Prostate gland (tissue), 2 donors: ENCODE results near the gene UBIAD1. TPM values are rescaled to one million over a fixed set of nuclear protein-coding genes. Genes with fewer than 3 reads are reported as not detected.
A peak's percentile ranks its signal among the peaks of the same experiment; 100 is the strongest.

Source experiments
- DNase-seq: peaks from one replicate; pipeline ENCODE4 v3.0.0-alpha.2; 2019; ENCODE audit warnings: low spot score
- H3K27ac ChIP-seq, 2 donors: fragments of 200-600 bp; sonication (generic); 2 replicates each; pipeline ENCODE4 v1.5.1; 2017 to 2019
- H3K27me3 ChIP-seq: fragments of 200-600 bp; sonication (generic); replicated peaks from 2 replicates; pipeline ENCODE4 v1.5.1; 2019; ENCODE audit not compliant: insufficient read depth
- H3K36me3 ChIP-seq, 2 donors: fragments of 200-600 bp; sonication (generic); 1 replicate in 1 of 2; 2 replicates in 1 of 2; pipeline versions ENCODE4 v1.5.1 to v1.8.1; 2017 to 2019
- H3K4me1 ChIP-seq: fragments of 200-600 bp; sonication (generic); replicated peaks from 2 replicates; pipeline ENCODE4 v1.5.1; 2019
- H3K4me3 ChIP-seq, 2 donors: fragments of 200-600 bp; sonication (generic); 2 replicates each; pipeline ENCODE4 v1.5.1; 2017 to 2019
- H3K9me3 ChIP-seq: fragments of 200-600 bp; sonication (generic); 2 replicates; pipeline ENCODE4 v1.5.1; 2017
- CTCF ChIP-seq, 4 experiments: fragments of 200-600 bp in 2 of 4; fragments of 450-650 bp in 2 of 4; sonication (generic) in 2 of 4; IDR thresholded peaks; 1 replicate in 3 of 4; 2 replicates in 1 of 4; pipeline ENCODE4 v1.5.1; 2016 to 2019; ENCODE audit warnings: antibody characterized with exemption in 4 of 4, mild to moderate bottlenecking in 2 of 4, moderate library complexity in 2 of 4
- POLR2A ChIP-seq: fragments of 450-650 bp; IDR thresholded peaks from one replicate; pipeline ENCODE4 v1.6.1; 2016; ENCODE audit warnings: antibody characterized with exemption, mild to moderate bottlenecking
- POLR2AphosphoS5 ChIP-seq: sonication (generic); formaldehyde crosslinking; IDR thresholded peaks from one replicate; pipeline ENCODE4 v1.6.1; 2017; ENCODE audit warnings: antibody characterized with exemption
- WGBS: methylation state at CpG from one replicate; pipeline ENCODE4 v1.1.5; 2018; 5-methylcytosine and 5-hydroxymethylcytosine counted together
- intact Hi-C: fragments of 100-400 bp; cut with DNase I; formaldehyde crosslinking; loops from one replicate; pipeline ENCODE4 v1.14.2; 2022
- total RNA-seq, 2 donors: library from RNA; depleted of rRNA; stranded (reverse); fragments of >200 nt; gene quantifications; one replicate each; pipeline ENCODE4 v1.1.0, GENCODE V29; 2016

Gene UBIAD1
- total RNA-seq, 2 donors from 2014 or later, result 22.7 to 23.2 TPM

GRCh38 chr1:11279630-11280029 lies 6.6 kb downstream of the UBIAD1 start:
- 100% methylated on average over 1 of the region's 1 CpG for WGBS
- H3K36me3 ChIP-seq, result no peaks in the 10 kb centered on the region
- H3K9me3 ChIP-seq, result no peaks in the 10 kb centered on the region
- TF ChIP-seq POLR2AphosphoS5 (no peak), POLR2A (no peak), CTCF (IDR thresholded peaks at IDR 0.05) (no peak)
- H3K4me3 ChIP-seq, result no peak overlapping the region
- intact Hi-C loops, result no loop called here
- no peak overlapping the region for H3K27ac ChIP-seq
- H3K27me3 ChIP-seq, result no peaks in the 10 kb centered on the region
- DNase-seq, result no peak
- peaks cover 9% of the 10 kb centered on the region for H3K4me1 ChIP-seq

GRCh38 chr1:11280719-11281376 lies 7.8 kb downstream of the UBIAD1 start:
- WGBS, result 84% methylated on average over 4 of the region's 4 CpGs
- H3K4me1 ChIP-seq, result peaks cover under 1% of the 10 kb centered on the region
- H3K4me3 ChIP-seq, result no peak overlapping the region
- H3K36me3 ChIP-seq, result peaks cover 0 to 4% of the 10 kb centered on the region in 2 donors
- intact Hi-C loops, result no loop called here
- no peak for TF ChIP-seq POLR2AphosphoS5
- TF ChIP-seq POLR2A, result no peak
- TF ChIP-seq CTCF (IDR thresholded peaks at IDR 0.05), result no peak
- DNase-seq, result no peak
- H3K9me3 ChIP-seq, result no peaks in the 10 kb centered on the region
- no peaks in the 10 kb centered on the region for H3K27me3 ChIP-seq
- peak overlapping the region in 1 of 2 donors; percentile 3 for H3K27ac ChIP-seq

GRCh38 chr1:11281518-11282331 lies 8.7 kb downstream of the UBIAD1 start:
- Histone ChIP-seq H3K4me3 (no peak overlapping the region), H3K27me3 (no peaks in the 10 kb centered on the region), H3K9me3 (no peaks in the 10 kb centered on the region), H3K36me3 (peaks cover 0 to 4% of the 10 kb centered on the region in 2 donors), H3K4me1 (no peaks in the 10 kb centered on the region), H3K27ac (peak overlapping the region in 1 of 2 donors; percentile 3)
- TF ChIP-seq POLR2AphosphoS5 (peak; percentile 41), POLR2A (no peak), CTCF (IDR thresholded peaks at IDR 0.05) (no peak)
- WGBS, result 36% methylated on average over 8 of the region's 8 CpGs
- intact Hi-C loops, result no loop called here
- DNase-seq, result no peak

GRCh38 chr1:11283151-11283550 lies 10.2 kb downstream of the UBIAD1 start:
- Histone ChIP-seq H3K27ac (no peak overlapping the region), H3K4me3 (no peak overlapping the region), H3K36me3 (peaks cover 0 to 4% of the 10 kb centered on the region in 2 donors), H3K4me1 (no peaks in the 10 kb centered on the region), H3K9me3 (no peaks in the 10 kb centered on the region), H3K27me3 (no peaks in the 10 kb centered on the region)
- TF ChIP-seq CTCF (IDR thresholded peaks at IDR 0.05) (no peak), POLR2AphosphoS5 (no peak)
- 94% methylated on average over 6 of the region's 6 CpGs for WGBS
- intact Hi-C loops, result no loop called here
- no peak for DNase-seq
